Activated T-helper 1 cell treated with Interleukin-2 at 50 U/mL for 16 hours (primary cell): ENCODE data around the gene RORC.
"Not testable (repeated sequence)": the region's sequence is repeated elsewhere in the genome, so short reads cannot be mapped to it uniquely, and the experiment has no call there.

ENCODE experiments used
- DNase-seq: peaks from one replicate; pipeline ENCODE4 v3.0.0-alpha.2; 2020; ENCODE audit warnings: low read depth

RORC gene

DNA sequence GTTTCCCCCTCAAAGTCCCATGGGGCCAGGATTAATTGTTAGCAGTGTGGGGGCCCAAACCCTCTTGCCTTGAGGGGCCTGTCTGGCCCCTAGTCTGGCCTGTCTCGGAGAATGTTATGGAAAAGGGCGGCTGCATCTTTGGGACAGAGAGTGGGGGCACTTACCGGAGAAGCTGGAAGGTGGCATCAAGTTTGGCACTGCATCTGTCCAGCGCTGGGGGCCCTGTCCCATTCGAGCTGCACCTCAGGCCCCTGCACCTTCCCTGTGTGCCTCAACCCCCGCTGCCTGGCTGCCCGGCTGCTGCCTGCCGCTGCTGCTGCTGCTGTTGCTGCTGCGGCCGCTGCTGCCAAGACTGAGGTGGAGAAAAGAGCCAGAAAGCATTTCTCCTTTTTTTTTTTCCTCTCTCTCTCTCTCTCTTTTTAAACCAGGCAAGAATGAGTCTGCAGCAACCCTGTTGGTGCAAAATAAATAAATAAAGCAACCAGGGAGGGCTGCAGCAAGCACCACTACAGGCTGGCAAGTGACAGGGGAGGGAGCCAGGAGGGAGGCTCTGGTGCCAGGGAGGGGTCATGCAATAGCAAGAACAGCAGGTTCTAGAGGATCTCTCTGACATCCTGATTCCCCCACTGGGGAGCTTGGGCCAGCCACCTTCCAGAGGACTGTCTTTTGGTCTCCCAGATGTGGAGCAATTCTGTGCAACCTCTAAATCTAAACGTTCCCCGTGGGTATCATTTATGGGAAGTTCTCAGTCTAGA is 26.4 kb downstream of the RORC start, which contains the start of gene LINGO4:
Gene LINGO4 (minus strand): TSS at position 354 of the 755 bp plus-strand sequence. CDS start 2,715 bp downstream, outside the sequence.
- no peak for DNase-seq

- DNase-seq, result no peak
Observed at GRCh38 chr1:151803915-151804314, 27.7 kb downstream of the RORC start.

DNA sequence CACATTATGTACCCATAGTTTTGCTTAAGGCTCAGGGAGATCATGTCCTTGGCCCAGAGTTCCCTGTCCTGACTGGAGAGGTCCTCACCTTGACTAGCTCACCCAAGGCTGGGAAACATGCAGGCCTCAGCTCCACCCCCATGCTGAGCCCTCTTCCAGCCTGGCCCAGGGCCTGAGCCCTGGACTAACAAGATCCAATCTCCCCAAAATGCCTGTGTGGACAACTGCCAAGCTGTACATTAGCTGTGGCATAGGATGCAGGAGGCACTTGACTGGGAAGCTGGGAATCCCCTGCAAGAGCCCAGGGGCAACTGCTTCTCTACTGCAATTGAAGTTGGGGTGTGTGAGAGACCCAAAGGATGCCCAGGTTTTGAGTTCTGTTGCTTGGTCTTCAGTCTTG is 28.4 kb downstream of the RORC start:
- DNase-seq, result no peak

- DNase-seq, result no peak
Observed at GRCh38 chr1:151802372-151802771, 29.2 kb downstream of the RORC start.

DNA sequence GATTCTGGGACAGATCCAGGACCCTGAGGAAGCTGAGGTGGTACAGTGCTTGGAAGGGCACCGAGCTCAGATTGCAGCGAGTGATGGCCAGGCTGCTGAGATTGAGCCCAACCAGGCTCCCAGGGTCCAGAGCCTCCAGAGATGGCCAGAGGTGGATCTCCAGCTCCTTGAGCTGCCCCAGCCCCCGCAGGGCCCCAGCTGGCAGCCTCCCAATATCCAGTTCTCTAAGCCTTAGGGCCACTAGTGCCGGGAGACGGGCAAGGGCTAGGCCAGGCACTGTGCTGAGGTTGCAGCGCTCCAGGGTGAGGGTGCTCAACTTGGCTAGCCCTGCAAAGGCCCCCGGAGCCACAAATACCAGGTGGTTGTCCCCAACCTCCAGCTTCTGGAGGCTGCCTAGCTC is 29.8 kb downstream of the RORC start:
- DNase-seq, result no peak

DNA sequence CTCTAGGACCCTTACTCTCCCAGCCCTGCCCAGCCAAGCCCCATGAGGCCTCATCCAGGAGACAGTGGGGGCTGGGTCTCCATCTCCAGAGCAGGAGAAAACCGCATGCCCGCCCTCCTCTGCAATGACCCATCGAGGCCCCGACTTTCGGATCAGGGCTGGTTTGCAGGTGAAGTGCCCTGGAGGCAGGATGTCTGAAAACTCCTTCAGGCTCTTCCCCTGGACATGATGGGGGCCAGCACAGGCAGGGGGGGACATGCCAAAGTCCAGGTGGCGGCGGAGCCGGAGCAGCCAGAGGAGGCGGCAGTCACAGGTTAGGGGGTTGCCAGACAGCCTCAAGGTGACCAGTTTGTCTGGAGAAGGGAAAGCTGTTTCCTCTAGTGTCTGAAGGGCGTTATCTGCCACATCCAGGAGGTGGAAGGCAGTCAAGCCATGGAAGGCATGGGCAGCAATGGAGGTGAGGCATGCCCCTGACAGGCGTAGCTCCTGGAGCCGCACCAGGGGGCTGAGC is 30.2 kb downstream of the RORC start:
- DNase-seq, result no peak

GRCh38 chr1:151800830-151801229 is 30.8 kb downstream of the RORC start:
- no peak for DNase-seq

DNA sequence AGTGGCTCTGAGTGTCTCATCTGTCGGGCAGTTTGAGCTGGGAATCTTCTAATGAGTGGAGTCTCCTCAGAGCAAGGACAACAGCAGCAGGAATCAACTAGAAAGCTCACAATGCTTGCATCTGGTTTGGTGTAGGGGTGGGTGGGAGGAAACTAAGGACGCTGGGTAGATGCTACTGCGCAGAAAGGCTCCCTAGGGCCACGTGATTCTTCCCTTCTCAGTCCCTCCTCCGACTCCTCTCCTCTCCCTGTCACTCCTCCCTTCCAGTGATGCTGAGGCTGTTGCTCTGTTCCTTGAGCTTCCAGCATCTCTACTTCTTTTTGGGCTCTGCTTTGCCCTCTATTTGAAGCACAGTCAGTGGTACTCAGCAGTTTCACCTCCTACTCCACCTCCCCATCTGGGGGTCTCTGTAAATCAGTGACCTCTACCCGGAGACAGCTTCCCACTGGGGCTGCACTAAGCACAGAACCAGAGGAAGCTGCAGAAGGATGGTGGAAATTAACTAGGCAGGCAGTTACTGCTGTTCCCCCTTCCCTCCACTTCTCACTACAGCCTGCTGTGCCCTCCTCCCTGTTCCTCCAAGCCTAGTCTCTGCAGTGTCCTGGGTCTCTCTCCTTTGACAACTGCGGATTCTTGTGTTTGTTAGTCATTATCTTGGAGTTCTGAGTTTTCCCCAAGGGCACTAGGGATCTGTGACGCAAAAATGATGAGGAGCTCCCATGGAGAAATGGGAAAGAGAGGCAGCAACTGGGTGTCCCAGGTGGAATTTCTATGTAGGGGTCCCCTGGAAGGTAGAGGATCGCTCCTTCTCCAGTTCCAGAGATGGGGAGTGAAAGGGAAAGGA is 32.2 kb downstream of the RORC start:
- no peak for DNase-seq

DNA sequence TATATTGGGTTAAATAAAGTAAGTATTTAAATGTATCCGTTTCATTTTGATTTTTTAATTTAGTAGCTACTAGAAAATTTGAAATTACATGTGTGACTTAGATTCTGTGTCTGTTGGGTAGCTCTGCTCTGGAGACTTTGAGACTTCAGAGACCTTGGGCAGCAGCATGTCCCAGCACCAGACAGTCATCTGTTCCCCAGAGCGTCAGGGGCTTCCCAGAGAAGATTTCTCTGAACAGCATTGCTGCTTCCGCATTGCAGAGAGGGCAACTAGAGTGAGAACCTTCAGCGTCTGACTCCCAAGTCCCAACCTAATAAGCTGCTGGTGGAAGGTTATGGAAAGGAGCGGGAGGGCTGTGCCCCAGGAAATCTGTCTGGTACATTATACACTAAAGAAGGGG is 33.0 kb downstream of the RORC start:
- no peak for DNase-seq

DNA sequence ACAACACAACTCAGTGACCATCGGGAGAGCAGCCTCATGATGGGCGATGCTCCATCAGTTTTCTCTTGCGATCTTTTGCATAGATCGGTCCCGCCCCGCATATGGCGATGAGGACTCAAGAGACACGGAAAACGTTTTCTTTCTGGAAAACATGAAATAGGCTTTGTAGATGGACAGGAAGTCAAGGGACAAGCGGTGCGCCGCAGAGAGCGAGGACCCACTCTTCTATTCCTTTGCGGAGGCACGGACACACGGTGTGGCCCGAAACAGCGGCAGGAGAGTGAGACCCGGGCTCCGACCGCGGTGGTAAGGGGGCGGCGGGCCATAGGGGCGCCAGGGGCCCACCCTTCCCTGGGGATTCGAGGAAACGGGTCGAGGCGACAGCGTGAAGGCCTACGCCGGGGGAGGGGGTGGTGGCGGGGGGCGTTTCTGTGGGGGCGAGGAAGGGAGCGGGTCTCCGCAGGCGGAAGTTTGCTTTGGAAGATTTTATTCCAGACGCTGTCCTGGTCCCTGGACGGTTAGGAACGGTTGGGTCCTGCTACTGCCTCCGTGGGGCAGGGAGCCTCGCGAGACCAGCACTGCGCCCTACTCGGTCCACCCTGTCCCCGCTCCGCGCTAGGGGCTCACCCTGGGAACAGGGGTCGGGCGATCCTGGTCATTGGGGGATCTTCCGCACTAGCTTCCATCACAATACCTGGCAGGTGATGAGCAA is 40.5 kb downstream of the RORC start:
- DNase-seq, result no peak

DNA sequence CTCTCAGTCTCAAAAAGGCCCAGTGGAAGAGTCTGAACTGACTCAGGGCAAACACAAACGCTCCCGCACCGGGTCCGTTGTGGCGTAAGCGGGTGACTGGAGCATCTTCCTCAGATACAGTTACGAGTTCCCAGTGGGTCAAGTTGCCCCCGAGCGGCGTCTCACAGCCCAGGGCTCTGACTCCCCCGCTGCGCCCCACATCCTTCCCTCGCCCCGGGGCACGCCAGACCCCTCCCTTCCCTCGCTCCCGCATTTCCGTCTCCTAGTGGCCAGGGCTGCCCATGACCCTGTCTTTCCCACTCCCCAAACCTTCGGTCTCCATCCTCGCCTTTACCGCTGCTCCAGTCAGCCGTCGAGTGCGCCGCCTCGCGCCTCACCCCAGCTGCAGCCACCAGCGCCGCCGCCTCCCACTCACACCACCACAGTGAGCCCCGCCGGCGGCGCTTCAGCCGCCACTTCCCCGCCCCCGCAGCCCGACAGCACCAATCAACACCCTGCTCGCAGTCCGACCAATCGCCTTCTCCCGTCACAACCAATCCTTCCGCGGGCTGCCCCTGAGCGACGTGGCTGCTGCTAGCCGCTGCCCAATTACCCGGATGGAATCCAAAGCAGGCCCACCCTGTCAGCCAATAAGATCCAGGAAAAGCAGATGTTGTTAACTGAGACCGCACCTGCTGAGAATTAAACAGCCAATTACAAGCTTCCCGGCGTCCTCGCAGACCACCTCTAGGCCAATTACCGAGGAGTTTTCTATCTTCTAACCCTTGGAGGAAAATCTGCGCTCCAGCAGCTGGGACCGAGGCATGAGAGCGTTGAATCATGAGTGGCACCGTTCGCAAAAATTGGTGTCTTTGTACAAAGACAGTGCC is 41.3 kb downstream of the RORC start, which contains the start of gene TDRKH:
Gene TDRKH (minus strand): TSS at position 430 of the 869 bp plus-strand sequence. CDS start 7,478 bp downstream, outside the sequence.
- peak; percentile 96 for DNase-seq

DNA sequence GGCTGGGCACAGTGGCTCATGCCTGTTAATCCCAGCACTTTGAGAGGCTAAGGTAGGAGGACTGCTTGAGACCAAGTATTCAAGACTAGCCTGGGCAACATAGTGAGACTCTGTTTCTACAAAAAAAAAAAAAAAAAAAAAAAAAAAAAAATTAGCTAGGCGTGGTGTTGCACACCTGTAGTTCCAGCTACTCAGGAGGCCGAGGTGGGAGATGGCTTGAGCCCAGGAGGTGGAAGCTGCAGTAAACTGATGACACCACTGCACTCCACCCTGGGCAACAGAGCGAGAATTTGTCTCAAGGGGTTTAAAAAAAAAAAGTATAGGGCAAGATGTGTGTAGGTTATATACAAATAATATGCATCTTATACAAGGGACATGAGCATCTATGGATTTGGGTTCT is 43.9 kb downstream of the RORC start:
- no peak for DNase-seq

- DNase-seq, result no peak
Observed at GRCh38 chr1:151783796-151784195, 47.8 kb downstream of the RORC start.

DNA sequence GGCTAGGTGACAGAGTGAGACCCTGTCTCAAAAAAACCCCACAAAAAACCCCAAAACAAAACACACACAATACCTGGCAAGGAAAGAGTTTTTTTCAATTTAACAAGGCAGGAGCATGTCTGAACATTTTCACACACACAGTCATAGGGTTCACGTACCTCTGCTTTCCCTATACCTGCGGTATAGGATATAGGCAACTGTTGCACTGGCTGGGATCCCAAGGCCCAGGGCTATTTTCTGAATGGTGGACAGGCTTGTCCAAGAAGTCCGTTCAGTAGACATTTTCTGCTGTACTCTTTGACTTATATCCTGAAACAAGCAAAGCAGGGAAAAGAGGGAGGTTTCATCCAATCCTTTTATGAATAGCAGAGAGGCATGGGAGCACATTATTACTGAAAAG is 48.9 kb downstream of the RORC start:
- no peak for DNase-seq

GRCh38 chr1:151782026-151782425 is 49.6 kb downstream of the RORC start:
- not testable (repeated sequence) for DNase-seq

DNA sequence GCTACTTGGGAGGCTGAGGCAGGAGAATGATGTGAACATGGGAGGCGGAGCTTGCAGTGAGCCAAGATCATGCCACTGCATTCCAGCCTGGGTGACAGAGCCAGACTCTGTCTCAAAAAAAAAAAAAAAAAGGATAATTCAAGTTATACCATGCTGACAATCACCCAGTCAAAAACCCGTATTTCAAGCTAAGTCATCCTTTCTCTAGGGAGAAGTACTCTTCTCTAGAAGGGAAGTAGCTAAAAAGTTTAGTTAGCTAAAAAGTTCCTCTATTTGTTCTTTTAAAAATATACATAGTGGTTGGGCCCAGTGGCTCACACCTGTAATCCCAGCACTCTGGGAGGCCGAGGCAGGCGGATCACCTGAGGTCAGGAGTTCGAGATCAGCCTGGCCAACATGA is 50.9 kb downstream of the RORC start:
- DNase-seq, result not testable (repeated sequence)

GRCh38 chr1:151779852-151780251 is 51.8 kb downstream of the RORC start:
- DNase-seq, result no peak

DNA sequence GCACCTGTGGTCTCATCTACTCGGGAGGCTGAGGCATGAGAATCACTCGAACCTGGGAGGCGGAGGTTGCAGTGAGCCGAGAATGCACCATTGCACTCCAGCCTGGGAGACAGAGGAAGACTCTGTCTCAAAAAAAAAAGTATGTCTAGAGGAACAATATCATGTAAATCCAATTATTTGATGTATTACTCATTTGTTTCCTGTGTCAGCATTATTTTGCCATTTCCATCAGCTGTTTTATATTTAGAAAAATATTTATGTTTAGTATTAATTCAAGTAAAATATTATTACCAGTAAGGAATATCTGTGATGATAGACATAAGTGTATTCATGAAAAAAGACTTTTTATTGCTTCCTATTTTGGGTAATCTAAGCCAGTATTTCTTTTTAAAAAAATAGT is 54.3 kb downstream of the RORC start:
- DNase-seq, result no peak

DNA sequence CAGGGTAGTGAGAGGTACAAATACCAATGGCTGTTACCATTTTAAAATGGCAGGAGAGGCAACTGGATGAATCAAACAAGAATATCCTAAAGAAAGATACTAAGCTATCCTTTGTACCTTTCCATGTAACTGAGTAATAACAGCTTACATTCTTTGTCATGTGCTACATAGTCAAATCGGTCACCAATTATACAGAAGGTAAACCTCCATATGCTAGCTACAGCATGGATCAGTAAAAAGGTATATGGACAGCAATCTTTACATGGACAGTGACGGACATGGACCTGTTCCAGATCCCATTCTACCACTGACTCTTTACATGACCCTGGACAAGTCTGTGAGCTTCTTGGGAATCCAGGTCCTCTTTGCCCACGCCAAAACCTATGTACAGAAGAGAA is 54.9 kb downstream of the RORC start:
- DNase-seq, result no peak

GRCh38 chr1:151775894-151776664 is 55.5 kb downstream of the RORC start:
- DNase-seq, result no peak
